Stomach (tissue), 9 donors: Measurements from ENCODE around the gene WWP2. TPM values are rescaled to one million over a fixed set of nuclear protein-coding genes. Genes with fewer than 3 reads are reported as not detected.
"Not testable (repeated sequence)": the region's sequence is repeated elsewhere in the genome, so short reads cannot be mapped to it uniquely, and the experiment has no call there.

ENCODE experiments used
- DNase-seq, 2 donors: peaks; one replicate each; pipeline versions ENCODE4 v3.0.0 to v3.0.0-alpha.2; 2013 to 2019
- H3K27ac ChIP-seq, 5 donors: fragments of 200-600 bp in 4 of 5; sonication (generic) in 4 of 5; one replicate each; pipeline ENCODE4 v1.5.1; 2013 to 2019; ENCODE audit warnings: mild to moderate bottlenecking in 1 of 5, moderate library complexity in 1 of 5
- H3K27me3 ChIP-seq, 3 donors: fragments of 200-600 bp; sonication (generic); one replicate each; pipeline ENCODE4 v1.5.1; 2017 to 2019; ENCODE audit warnings: mixed run types in 1 of 3
- H3K36me3 ChIP-seq, 4 donors: fragments of 200-600 bp; sonication (generic); 1 replicate in 3 of 4; 2 replicates in 1 of 4; pipeline ENCODE4 v1.5.1; 2016 to 2019
- H3K4me1 ChIP-seq, 4 donors: fragments of 200-600 bp; sonication (generic); one replicate each; pipeline ENCODE4 v1.5.1; 2016 to 2019
- H3K4me3 ChIP-seq, 4 donors: fragments of 200-600 bp; sonication (generic) in 3 of 4; one replicate each; pipeline ENCODE4 v1.5.1; 2016 to 2019; ENCODE audit warnings: mild to moderate bottlenecking in 1 of 4
- H3K9me3 ChIP-seq, 4 donors: fragments of 200-600 bp; sonication (generic); one replicate each; pipeline ENCODE4 v1.5.1; 2016 to 2019
- WGBS, 5 donors: extraction: QIAGEN DNeasy Blood & Tissue Kit in 3 of 5; methylation state at CpG; one replicate each; pipeline versions ENCODE4 v1.1.5 to v1.1.7; 2013 to 2018; 5-methylcytosine and 5-hydroxymethylcytosine counted together
- intact Hi-C: fragments of 100-400 bp; cut with DNase I; formaldehyde crosslinking; loops from one replicate; pipeline ENCODE4 v1.15.1; 2023; ENCODE audit warnings: low total_unique reads
- polyA plus RNA-seq, 3 donors: library from polyadenylated mRNA; stranded (reverse); fragments of 200-250 nt; gene quantifications; one replicate each; pipeline ENCODE4 v1.2.3, GENCODE V29; 2013
- total RNA-seq, 5 donors: library from RNA; depleted of rRNA; stranded (reverse); fragments of >200 nt; gene quantifications; one replicate each; pipeline versions ENCODE4 v1.1.0 to v1.2.3, GENCODE V29; 2014 to 2016
- donor health status: healthy with polysubstance abuse.
- donor health status: Bipolar disorder and iron deficiency.
- donor health status: healthy.

Gene WWP2
- total and polyA plus RNA-seq, 8 donors: 16.0 to 442 (median 35.2) TPM

DNA sequence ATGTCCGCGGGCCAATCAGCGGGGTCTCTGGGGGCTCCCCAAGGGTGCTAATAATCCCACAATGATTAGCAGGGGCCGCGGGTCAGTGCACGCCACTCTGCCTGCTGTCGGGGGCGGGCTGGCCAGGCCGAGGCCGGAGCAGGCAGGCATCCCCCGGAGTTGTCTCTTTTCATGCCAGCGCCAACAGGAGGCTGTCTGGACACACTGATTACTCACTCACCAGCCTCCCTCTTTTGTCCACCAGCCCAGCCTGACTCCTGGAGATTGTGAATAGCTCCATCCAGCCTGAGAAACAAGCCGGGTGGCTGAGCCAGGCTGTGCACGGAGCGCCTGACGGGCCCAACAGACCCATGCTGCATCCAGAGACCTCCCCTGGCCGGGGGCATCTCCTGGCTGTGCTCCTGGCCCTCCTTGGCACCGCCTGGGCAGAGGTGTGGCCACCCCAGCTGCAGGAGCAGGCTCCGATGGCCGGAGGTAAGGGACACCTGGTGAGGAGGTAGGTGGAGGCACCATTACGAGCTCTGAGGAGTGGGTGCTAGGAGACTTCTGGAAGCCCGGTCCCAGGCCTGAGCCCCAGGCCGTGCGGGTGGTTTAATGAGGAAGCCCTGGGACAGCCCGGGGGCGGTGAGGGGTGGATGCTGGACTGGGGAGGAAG, 189.0 kb downstream of the WWP2 start, which contains the start of gene CLEC18A:
Gene CLEC18A, plus strand, starts transcription at position 318 of the 655 bp plus-strand sequence. Its CDS starts 33 bp downstream, at position 351.
- H3K4me1 ChIP-seq, DNase-seq, H3K27ac ChIP-seq, H3K4me3 ChIP-seq, intact Hi-C loops, H3K36me3 ChIP-seq, H3K27me3 ChIP-seq, H3K9me3 ChIP-seq: not testable (repeated sequence)
- 68 to 80% (median 78%) methylated on average over 9 of the region's 26 CpGs; no CpG with 5 or more reads in 2 of the 5 donors for WGBS, 5 donors

DNA sequence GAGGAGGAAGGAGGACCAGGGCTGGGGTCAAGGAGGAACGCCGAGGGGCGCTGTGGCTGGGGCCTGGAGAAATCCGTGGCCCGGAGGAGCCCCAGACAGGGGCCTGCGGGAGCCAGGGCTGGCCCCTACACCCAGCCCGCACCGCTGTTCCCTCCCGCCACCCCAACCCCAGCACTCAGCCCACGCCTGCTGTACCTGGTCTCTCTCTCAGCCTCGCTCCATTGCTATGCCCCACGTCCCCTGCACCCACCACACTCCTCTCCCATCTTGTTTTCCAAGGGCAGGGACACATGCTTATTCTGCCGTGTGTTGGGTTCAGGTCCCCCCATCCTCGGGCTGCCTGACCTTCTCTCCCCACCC, 189.5 kb downstream of the WWP2 start:
- intact Hi-C loops, H3K27me3 ChIP-seq, H3K4me1 ChIP-seq, DNase-seq, H3K36me3 ChIP-seq, H3K27ac ChIP-seq, H3K9me3 ChIP-seq, H3K4me3 ChIP-seq: not testable (repeated sequence)
- WGBS, 5 donors: no CpG with 5 or more reads among the region's 14 CpGs

DNA sequence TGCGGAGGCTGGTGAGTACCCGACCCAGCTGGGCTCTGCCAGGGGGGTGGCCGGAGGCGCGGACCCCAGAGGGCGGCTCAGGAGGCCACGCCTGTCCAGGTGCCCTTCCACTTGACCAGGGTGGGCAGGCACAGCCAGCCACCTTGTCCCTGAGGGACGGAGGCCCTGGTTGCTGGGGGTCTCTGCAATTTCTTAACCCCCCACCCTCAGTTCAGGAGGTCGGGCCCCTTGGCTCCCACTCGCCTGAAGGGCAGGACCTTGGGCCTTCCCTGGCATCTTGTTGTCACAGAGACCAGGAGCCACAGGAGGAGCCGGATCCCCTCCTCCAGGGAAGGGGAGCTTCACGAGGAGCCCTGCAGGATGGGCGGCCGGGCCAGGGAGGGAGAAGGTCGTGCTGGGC, 190.0 kb downstream of the WWP2 start:
- DNase-seq, H3K4me1 ChIP-seq, H3K36me3 ChIP-seq, H3K4me3 ChIP-seq, intact Hi-C loops, H3K27me3 ChIP-seq, H3K9me3 ChIP-seq, H3K27ac ChIP-seq: not testable (repeated sequence)
- 84 to 96% (median 90%) methylated on average over 2 to 3 of the region's 15 CpGs; no CpG with 5 or more reads in 1 of the 5 donors for WGBS, 5 donors

DNA sequence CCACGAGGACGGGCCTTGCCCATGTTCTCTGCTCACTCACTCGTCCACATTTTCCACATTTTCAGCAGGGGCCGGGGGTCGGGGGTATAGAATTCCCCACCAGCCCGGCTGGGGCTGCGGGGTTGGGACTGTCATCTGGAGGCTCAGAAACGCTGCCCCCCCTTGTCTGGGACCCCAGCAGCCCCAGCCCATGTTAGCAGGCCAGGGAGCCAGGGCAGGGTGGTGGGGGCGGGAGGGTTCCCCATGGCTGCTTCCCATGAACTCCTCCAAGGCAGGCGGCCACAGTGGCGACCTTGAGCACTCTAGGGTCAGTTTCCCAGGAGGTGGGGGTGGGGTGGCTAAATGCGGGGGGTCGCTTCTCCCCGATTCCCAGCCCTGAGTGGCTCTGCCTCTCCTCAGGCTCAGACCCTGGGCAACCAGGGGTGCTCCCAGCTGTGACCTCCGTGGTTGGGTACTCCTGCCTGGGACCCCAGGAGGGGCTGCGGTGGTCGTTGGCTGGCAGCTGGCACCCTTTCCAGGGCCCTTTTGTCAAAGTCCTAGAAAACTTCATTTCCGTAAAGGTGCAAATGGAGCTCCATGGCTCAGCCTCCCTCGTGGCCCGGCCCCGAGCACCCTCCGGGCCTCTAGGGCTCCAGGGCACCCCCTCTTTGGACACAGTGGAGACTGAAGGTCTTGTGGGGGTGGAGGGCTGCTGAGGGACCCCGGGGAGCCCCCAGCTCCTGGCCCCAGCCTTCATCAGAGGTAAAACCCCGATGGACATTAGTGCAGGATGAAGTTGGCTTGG, 190.6 kb downstream of the WWP2 start:
- 49 to 90% (median 75%) methylated on average over 4 to 17 of the region's 24 CpGs for WGBS, 5 donors

GRCh38 chr16:69954241-69954640, 192.1 kb downstream of the WWP2 start:
- H3K9me3 ChIP-seq, H3K27me3 ChIP-seq, intact Hi-C loops, H3K4me3 ChIP-seq, DNase-seq, H3K36me3 ChIP-seq, H3K27ac ChIP-seq, H3K4me1 ChIP-seq: not testable (repeated sequence)
- WGBS, 5 donors: 81 to 95% (median 92%) methylated on average over 5 to 13 of the region's 13 CpGs

More for the DNA sequence above, 190.6 kb downstream of the WWP2 start:
- DNase-seq, intact Hi-C loops, H3K9me3 ChIP-seq, H3K27ac ChIP-seq, H3K4me3 ChIP-seq, H3K36me3 ChIP-seq, H3K27me3 ChIP-seq, H3K4me1 ChIP-seq: not testable (repeated sequence)

DNA sequence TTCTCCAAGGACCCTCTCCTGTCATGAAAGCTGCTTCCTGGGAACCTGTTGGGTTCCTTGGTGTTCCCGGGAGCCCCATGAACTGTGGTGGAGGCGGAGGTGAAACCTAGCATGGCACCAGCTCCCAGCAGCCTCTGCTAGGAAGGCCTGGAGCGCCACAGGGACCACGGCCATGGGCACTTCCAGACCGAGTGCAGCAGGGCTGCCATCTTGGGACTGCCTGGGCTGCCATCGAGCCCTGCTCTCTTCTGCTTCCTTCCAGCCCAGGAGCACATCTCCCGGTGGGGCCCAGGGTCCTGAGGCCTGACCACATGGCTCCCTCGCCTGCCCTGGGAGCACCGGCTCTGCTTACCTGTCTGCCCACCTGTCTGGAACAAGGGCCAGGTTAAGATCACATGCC, 201.2 kb downstream of the WWP2 start:
- intact Hi-C loops, H3K4me1 ChIP-seq, DNase-seq, H3K4me3 ChIP-seq, H3K9me3 ChIP-seq, H3K27me3 ChIP-seq, H3K36me3 ChIP-seq, H3K27ac ChIP-seq: not testable (repeated sequence)
- 91 to 100% (median 92%) methylated on average over 1 to 4 of the region's 9 CpGs; no CpG with 5 or more reads in 2 of the 5 donors for WGBS, 5 donors

DNA sequence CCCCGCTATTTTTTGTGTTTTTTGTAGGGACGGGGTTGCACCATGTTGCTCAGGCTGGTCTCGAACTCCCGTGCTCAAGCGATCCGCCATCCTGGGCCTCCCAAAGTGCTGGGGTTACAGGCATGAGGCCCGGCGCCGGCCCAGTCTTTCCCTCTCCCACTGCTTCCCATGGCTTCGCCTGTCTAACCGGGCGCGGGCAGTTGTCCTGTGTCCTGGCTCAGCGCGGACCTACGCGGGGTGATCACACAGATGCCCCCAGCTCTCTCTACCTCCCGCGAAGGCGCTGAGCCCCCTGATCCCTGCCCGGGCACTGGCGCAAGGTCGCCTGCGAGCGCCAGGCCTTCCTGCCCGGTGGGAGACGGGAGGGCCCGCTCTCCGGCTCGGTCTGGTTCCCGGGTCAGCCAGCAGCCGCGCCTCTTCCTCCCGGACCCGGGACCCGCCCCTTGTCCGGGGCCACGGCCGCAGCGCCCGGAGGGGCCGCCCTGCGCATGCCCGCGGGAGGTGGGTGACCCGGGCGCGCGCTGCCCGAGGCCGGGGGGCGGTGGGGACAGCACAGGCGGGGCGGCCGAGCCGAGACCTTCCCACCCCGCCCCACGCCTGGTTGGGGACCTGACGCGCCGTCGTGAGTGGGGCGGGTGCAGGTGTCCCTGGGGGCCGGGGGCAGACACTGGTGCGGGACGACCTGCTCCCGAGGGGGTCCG, 203.0 kb downstream of the WWP2 start:
- H3K27me3 ChIP-seq, H3K36me3 ChIP-seq, H3K4me1 ChIP-seq, H3K9me3 ChIP-seq, intact Hi-C loops: not testable (repeated sequence)
- Histone ChIP-seq H3K4me3 (peak overlapping the region; percentile 37 to 59 (median 52)), H3K27ac (peak overlapping the region in 4 of 5 donors; percentile 27 to 76 (median 58))
- DNase-seq: peak; percentile 59 to 79
- WGBS, 5 donors: 11 to 59% (median 29%) methylated on average over 5 to 53 of the region's 68 CpGs

- H3K9me3 ChIP-seq, DNase-seq, H3K27me3 ChIP-seq, intact Hi-C loops, H3K4me1 ChIP-seq, H3K36me3 ChIP-seq: not testable (repeated sequence)
- peak overlapping the region in 3 of 5 donors; percentile 27 to 76 (median 60) for H3K27ac ChIP-seq
- 10 to 33% methylated on average over 4 to 5 of the region's 24 CpGs; no CpG with 5 or more reads in 3 of the 5 donors for WGBS, 5 donors
- H3K4me3 ChIP-seq: peak overlapping the region; percentile 37 to 59 (median 52)
Observed at GRCh38 chr16:69965661-69966054, 203.5 kb downstream of the WWP2 start.

DNA sequence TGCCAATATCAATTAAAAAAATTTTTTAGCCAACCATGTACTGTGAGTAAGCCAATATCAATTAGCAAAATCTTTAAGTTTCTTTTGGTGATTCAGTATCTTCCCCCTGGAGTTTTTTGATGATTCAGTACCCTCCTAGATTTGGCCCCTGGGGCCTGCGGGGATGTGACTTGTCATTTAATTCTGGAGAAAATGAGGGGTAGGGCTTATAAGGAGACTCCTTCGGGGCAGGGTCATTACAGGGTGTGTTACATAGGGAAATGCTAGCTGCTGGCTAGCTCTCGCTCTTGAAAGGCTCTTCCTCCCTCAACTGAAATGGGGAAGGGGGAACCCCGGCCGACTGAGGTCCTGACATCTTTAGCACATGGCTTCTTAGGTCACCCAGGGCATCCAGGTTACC, 205.6 kb downstream of the WWP2 start:
- intact Hi-C loops: not testable (repeated sequence)

DNA sequence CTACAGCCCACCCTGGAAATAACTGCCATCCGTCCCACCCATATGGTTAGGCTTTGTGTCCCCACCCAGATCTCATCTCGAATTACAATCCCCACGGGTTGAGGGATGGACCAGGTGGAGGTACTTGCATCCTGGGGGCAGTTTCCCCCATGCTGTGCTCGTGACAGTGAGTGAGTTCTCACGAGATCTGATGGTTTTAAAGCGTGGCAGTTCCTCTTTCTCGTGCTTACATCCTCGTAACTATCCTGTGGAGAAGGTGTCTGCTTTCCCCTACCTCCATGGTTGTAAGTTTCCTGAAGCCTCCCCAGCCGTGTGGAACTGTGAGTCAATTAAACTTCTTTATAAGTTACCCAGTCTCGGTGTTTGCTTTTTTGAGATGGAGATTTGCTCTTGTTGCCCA, 206.0 kb downstream of the WWP2 start:
- H3K4me1 ChIP-seq, H3K27me3 ChIP-seq, DNase-seq, H3K36me3 ChIP-seq, H3K9me3 ChIP-seq, H3K4me3 ChIP-seq, H3K27ac ChIP-seq, intact Hi-C loops: not testable (repeated sequence)
- WGBS, 5 donors: no CpG with 5 or more reads among the region's 10 CpGs

More for the DNA sequence above, 205.6 kb downstream of the WWP2 start:
- not testable (repeated sequence) for H3K27me3 ChIP-seq, H3K4me1 ChIP-seq, DNase-seq, H3K4me3 ChIP-seq, H3K36me3 ChIP-seq, H3K9me3 ChIP-seq, H3K27ac ChIP-seq
- no CpG with 5 or more reads among the region's 5 CpGs for WGBS, 5 donors

- H3K9me3 ChIP-seq, H3K27ac ChIP-seq, intact Hi-C loops, H3K27me3 ChIP-seq, H3K36me3 ChIP-seq, DNase-seq, H3K4me1 ChIP-seq, H3K4me3 ChIP-seq: not testable (repeated sequence)
- 67 to 93% (median 85%) methylated on average over 1 to 3 of the region's 4 CpGs; no CpG with 5 or more reads in 1 of the 5 donors for WGBS, 5 donors
Observed at GRCh38 chr16:69969657-69970056, 207.5 kb downstream of the WWP2 start.
